GM12865 (cell line): Measurements from ENCODE around the gene ALOXE3.
A peak's percentile ranks its signal among the peaks of the same experiment; 100 is the strongest.

Experiments
- DNase-seq: peaks from one replicate; pipeline ENCODE4 v3.0.0; 2010; ENCODE audit warnings: low read depth
- H3K4me3 ChIP-seq: 2 replicates; pipeline ENCODE4 v1.5.1; 2011; ENCODE audit warnings: mild to moderate bottlenecking, low read depth, low read length, control low read depth
- TF ChIP-seq, protein P1 (sequence below): IDR thresholded peaks from 2 replicates; pipeline ENCODE4 v1.5.1; 2011; ENCODE audit warnings: low read length, control low read depth, low read depth, inconsistent platforms; ENCODE audit not compliant: insufficient read depth; ENCODE audit errors: missing control alignments

ALOXE3 gene

DNA sequence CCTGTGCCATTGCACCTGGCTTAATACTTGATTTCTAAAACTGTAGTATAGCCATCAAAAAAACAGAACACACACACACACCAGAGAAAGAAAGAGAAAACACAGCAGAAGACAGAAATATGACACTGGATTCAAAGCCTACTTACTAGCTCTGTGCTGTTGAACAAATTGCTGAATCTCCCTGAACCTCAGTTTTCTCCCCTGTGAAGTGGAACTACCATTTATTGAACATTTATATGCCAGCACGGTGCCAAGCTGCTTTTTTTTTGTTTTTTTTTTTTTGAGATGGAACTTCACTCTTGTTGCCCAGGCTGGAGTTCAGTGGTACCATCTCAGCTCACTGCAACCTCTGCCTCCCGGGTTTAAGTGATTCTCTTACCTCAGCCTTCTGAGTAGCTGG lies 17.6 kb downstream of the ALOXE3 start:
- H3K4me3 ChIP-seq, result no peak overlapping the region
- TF ChIP-seq, protein P1, sequence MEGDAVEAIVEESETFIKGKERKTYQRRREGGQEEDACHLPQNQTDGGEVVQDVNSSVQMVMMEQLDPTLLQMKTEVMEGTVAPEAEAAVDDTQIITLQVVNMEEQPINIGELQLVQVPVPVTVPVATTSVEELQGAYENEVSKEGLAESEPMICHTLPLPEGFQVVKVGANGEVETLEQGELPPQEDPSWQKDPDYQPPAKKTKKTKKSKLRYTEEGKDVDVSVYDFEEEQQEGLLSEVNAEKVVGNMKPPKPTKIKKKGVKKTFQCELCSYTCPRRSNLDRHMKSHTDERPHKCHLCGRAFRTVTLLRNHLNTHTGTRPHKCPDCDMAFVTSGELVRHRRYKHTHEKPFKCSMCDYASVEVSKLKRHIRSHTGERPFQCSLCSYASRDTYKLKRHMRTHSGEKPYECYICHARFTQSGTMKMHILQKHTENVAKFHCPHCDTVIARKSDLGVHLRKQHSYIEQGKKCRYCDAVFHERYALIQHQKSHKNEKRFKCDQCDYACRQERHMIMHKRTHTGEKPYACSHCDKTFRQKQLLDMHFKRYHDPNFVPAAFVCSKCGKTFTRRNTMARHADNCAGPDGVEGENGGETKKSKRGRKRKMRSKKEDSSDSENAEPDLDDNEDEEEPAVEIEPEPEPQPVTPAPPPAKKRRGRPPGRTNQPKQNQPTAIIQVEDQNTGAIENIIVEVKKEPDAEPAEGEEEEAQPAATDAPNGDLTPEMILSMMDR, result no peak
- no peak for DNase-seq

DNA sequence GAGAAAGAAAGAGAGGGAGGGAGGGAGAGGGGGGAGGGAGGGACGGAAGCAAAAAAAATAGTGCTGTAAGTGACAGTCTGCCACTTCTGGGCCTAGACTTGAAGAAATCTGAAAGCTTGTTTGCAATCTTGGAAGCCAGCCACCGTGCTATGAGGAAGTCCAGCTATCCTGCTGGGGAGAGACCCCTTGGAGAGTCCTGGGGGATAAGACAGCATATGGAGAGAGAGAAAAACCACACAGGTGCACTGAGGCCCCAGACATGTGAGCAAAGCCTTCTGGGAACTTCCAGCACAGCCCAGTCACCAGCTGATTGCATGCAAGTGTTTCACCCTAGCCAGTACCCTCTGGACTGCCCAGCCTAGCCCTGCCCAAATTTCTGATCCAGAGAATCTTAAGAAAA lies 18.2 kb downstream of the ALOXE3 start:
- no peak for DNase-seq

DNA sequence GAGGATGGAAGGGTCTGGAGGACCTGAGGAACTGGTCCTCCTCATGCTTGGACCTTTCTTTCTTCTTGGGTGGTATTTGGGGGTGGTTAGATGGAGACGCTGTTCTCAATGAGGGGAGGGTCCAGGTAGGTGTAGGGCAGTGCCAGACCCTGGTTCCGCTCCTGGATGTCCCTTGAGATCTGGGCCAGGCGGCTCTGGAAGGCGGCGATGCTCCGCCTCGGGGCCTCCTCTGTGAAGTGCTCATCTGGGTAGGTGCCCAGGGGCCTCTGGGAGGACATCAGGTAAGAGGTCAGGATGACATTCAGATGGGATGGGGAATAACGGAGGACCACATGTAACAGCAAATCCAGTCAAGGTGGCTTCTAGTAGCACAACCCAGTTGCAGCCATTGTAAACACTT lies 21.8 kb downstream of the ALOXE3 start:
- TF ChIP-seq, protein P1, result no peak
- DNase-seq, result no peak
- no peak overlapping the region for H3K4me3 ChIP-seq

More for the DNA sequence above, 18.2 kb downstream of the ALOXE3 start:
- H3K4me3 ChIP-seq, result no peak overlapping the region
- TF ChIP-seq, protein P1, result no peak

DNA sequence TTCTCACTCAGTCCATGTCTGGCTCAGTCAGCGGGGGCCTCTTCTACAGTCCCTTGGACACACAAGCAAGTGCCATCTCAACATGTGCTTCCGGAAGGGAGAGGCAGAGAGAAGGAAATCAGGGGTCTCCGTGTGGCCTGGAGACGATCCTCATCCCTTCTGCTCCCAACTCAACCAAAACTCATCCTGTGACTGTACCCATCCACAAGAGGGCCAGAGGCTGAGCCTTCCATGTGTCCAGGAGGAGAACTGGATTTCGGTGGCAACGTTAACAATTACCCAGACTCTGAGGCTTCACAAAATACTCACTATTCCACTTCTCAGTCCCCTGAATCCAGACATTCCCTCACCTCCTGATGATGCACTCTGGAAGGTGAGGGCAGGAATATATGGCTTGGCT lies 23.0 kb downstream of the ALOXE3 start:
- H3K4me3 ChIP-seq, result no peak overlapping the region
- TF ChIP-seq, protein P1, result no peak
- DNase-seq, result no peak

DNA sequence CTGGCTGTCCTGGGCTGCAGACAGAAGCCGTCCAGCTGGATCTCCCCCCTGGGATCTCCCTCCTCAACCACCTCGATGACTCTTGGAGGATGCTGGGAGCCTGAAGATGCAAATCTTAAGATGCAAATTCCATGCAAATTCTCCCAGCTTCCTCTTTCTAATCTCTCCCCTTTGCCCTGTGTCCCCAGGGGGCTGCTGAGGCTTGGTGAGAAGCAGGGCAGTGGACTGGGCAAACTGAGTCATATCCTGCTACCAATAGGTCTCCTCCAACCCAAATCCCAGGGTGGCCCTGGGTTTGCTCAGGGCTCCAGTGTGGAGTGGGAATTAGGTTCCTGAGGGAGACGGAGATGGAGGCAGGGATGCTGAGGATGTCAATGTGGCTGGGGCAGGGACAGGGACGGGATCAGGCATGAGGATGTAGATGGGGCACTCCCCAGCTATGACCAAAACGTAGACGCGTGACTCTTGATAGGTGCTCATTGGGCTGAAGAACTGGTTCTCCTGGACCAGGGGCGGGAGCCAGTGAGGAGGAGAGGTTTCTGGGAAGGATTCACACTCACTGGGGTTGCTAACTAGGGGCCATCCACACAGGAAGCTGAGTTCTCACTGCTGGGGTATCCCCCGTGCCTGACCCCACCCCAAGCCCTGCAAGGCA lies 27.2 kb downstream of the ALOXE3 start:
- H3K4me3 ChIP-seq, result no peak overlapping the region
- DNase-seq, result peak; percentile 65
- TF ChIP-seq, protein P1, result no peak

DNA sequence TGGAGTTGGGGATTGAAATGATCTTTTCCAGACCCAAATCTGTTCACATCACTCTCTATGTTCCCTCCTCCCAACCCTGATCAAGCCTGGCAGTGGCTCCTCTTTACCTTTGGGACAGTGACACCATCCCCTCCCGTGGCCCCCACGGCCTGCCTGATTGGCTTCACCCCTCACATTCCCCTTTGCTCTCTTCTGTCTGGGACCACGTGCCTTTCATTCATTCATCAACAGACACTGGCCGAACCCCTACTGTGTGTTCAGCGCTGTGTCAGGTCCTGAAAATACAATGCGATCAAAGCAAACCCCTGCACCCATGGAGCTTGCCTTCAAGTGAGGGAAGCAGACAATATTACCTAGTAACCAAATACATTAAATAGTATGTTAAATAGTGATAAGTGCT lies 28.6 kb downstream of the ALOXE3 start:
- DNase-seq, result no peak
- no peak overlapping the region for H3K4me3 ChIP-seq
- TF ChIP-seq, protein P1, result no peak

DNA sequence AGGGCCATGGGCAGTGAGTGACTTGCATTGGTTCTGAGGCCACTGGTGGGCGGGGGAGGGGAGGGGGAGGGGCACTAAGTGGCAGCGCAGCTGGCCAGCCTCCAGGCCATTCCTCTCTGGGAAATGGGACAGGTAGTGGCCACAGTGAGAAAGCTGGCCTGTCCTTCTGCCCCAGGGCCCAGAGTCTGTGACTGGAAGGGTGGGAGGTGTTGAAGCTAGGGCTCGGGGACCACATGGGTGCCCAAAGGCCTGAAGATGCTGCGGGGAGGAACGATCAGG lies 30.4 kb downstream of the ALOXE3 start:
- TF ChIP-seq, protein P1, result no peak
- H3K4me3 ChIP-seq, result no peak overlapping the region
- DNase-seq, result no peak
